H4 (cell line): ENCODE measurements around the gene ACP4. TPM values are rescaled to one million over a fixed set of nuclear protein-coding genes. Genes with fewer than 3 reads are reported as not detected.

Experiments
- DNase-seq: peaks from one replicate; pipeline ENCODE4 v3.0.0-alpha.2; 2015; ENCODE audit warnings: low spot score
- total RNA-seq: library from RNA; depleted of rRNA; stranded (reverse); fragments of >200 nt; shearing (Covaris generic); gene quantifications from 2 replicates; pipeline ENCODE4 v1.2.3, GENCODE V29; 2014

ACP4 gene
- total RNA-seq, 1 experiment from 2014 or later, result not detected

- DNase-seq, result no peak
These were observed 33.3 kb downstream of the ACP4 start, which contains the start of gene KLK1 for GRCh38 chr19:50823389-50824042. Gene KLK1, minus strand, starts transcription at chr19:50823787. Its CDS starts 39 bp downstream, at chr19:50823748.

GRCh38 chr19:50826492-50827240 lies 36.5 kb downstream of the ACP4 start:
- DNase-seq, result no peak

- no peak for DNase-seq
These were observed 37.3 kb downstream of the ACP4 start for GRCh38 chr19:50827476-50827875.

- no peak for DNase-seq
These were observed 39.6 kb downstream of the ACP4 start for GRCh38 chr19:50829801-50830200.

GRCh38 chr19:50830266-50831025 lies 40.2 kb downstream of the ACP4 start:
- no peak for DNase-seq

GRCh38 chr19:50831026-50831396 lies 40.8 kb downstream of the ACP4 start:
- no peak for DNase-seq

- DNase-seq, result no peak
These were observed 42.5 kb downstream of the ACP4 start for GRCh38 chr19:50832666-50833065.

- DNase-seq, result no peak
These were observed 43.0 kb downstream of the ACP4 start, which contains the start of gene KLK15 for GRCh38 chr19:50833117-50833801. Gene KLK15, minus strand, starts transcription at chr19:50833574. Its CDS starts 2,082 bp downstream, at chr19:50831492.

DNA sequence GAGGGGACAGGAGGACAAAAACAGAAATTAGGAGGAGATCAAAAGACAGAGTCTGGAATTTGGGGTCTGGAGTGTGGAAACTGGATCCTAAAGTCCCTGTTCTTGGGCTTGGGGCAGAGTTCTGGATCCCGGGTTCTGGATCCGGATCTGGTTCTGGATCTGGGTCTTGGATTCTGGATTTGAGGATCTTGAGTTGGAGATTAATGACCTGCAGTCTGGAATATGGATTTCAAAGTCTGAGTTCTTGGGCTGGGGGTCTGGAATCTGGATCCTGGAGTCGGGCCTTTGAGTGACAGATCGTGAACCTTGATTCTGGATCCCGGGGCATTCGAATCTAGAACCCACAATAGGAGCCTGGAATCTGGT lies 43.6 kb downstream of the ACP4 start:
- DNase-seq, result no peak

GRCh38 chr19:50835103-50835784 lies 45.0 kb downstream of the ACP4 start:
- DNase-seq, result no peak

DNA sequence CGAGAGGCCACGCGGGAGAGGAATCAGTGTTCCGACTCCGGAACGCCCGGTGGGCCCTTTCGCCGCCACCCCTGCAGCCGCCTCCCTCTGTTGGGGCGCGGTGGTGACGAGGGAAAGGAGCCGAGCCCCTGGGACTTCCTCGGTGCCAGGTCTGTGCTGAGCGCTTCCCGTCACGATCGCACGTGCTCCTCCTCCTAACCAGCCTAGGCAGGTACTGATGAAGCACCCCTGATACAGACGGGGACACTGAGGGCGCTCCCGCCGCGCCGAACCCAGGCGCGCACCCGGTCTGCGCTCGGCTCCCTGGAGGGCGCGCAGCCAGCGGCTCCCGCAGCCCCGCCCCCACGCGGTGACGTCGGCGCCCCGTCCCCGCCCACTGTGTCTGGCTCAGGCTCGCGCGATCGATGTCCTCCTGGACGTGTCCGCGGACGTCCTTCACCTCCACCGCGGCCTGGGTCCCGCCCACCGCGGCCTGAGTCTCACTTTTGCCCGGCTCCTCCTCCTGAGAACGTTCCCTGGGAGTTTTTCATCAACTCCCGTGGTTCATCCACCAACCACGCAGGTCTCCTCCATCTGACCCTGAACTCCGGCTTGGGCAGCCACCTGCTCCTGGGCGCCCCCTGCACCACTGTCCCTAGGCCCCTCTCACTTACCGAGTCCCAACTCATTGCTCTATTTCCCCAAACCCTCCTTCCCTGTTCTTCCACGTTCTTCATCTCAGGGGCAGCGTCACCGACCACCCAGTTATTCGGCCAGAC lies 45.7 kb downstream of the ACP4 start:
- DNase-seq, result peak; percentile 60

GRCh38 chr19:50836543-50837195 lies 46.5 kb downstream of the ACP4 start:
- no peak for DNase-seq

GRCh38 chr19:50837300-50837699 lies 47.1 kb downstream of the ACP4 start:
- no peak for DNase-seq

- no peak for DNase-seq
These were observed 48.0 kb downstream of the ACP4 start for GRCh38 chr19:50838239-50838638.

- DNase-seq, result no peak
These were observed 49.8 kb downstream of the ACP4 start for GRCh38 chr19:50839712-50840655.

- DNase-seq, result no peak
These were observed 51.9 kb downstream of the ACP4 start for GRCh38 chr19:50842130-50842529.

- no peak for DNase-seq
These were observed 53.0 kb downstream of the ACP4 start for GRCh38 chr19:50843205-50843604.

GRCh38 chr19:50843701-50844221 lies 53.5 kb downstream of the ACP4 start:
- no peak for DNase-seq
